ENCODE measurements around the gene FREY1.

Gene FREY1

GRCh38 chr11:45894555-45895247 is 12.4 kb downstream of the FREY1 start:
- DNase-seq (ENCODE audit: low spot score): no peak

GRCh38 chr11:45892856-45893255 is 14.2 kb downstream of the FREY1 start:
- no peak for DNase-seq (ENCODE audit: low spot score)

GRCh38 chr11:45890886-45891550 is 16.1 kb downstream of the FREY1 start:
- no peak for DNase-seq (ENCODE audit: low spot score)

GRCh38 chr11:45889966-45890365 is 17.1 kb downstream of the FREY1 start:
- no peak for DNase-seq (ENCODE audit: low spot score)

GRCh38 chr11:45889555-45889954 is 17.5 kb downstream of the FREY1 start:
- no peak for DNase-seq (ENCODE audit: low spot score)

GRCh38 chr11:45887587-45887986 is 19.5 kb downstream of the FREY1 start:
- DNase-seq (ENCODE audit: low spot score): no peak

- no peak for DNase-seq (ENCODE audit: low spot score)
Measured at GRCh38 chr11:45886816-45887520, 20.1 kb downstream of the FREY1 start.

- no peak for DNase-seq (ENCODE audit: low spot score)
Measured at GRCh38 chr11:45885921-45886721, 20.9 kb downstream of the FREY1 start.

- peak; percentile 65 for DNase-seq (ENCODE audit: low spot score)
Measured at GRCh38 chr11:45885274-45885920, 21.7 kb downstream of the FREY1 start, which contains the start of gene MAPK8IP1. MAPK8IP1 (plus strand) TSS chr11:45885651; CDS start chr11:45885821, 170 bp downstream.

- no peak for DNase-seq (ENCODE audit: low spot score)
Measured at GRCh38 chr11:45884596-45885185, 22.4 kb downstream of the FREY1 start.

GRCh38 chr11:45881708-45882368 is 25.2 kb downstream of the FREY1 start:
- no peak for DNase-seq (ENCODE audit: low spot score)

- no peak for DNase-seq (ENCODE audit: low spot score)
Measured at GRCh38 chr11:45880772-45881570, 26.1 kb downstream of the FREY1 start.

GRCh38 chr11:45879803-45880686 is 27.0 kb downstream of the FREY1 start:
- no peak for DNase-seq (ENCODE audit: low spot score)

- no peak for DNase-seq (ENCODE audit: low spot score)
Measured at GRCh38 chr11:45877845-45878244, 29.2 kb downstream of the FREY1 start.

- DNase-seq (ENCODE audit: low spot score): no peak
Measured at GRCh38 chr11:45877221-45877620, 29.9 kb downstream of the FREY1 start.

- no peak for DNase-seq (ENCODE audit: low spot score)
Measured at GRCh38 chr11:45876401-45876800, 30.7 kb downstream of the FREY1 start.

- DNase-seq (ENCODE audit: low spot score): peak; percentile 64
Measured at GRCh38 chr11:45872651-45873356, 34.3 kb downstream of the FREY1 start.

GRCh38 chr11:45871638-45872037 is 35.4 kb downstream of the FREY1 start:
- DNase-seq (ENCODE audit: low spot score): no peak
